ENCODE measurements around the gene GCNA. TPM values are rescaled to one million over a fixed set of nuclear protein-coding genes. Genes with fewer than 3 reads are reported as not detected.

Gene GCNA
- total and polyA plus RNA-seq, 4 donors: 0.38 to 5.4 (median 3.3) TPM

DNA sequence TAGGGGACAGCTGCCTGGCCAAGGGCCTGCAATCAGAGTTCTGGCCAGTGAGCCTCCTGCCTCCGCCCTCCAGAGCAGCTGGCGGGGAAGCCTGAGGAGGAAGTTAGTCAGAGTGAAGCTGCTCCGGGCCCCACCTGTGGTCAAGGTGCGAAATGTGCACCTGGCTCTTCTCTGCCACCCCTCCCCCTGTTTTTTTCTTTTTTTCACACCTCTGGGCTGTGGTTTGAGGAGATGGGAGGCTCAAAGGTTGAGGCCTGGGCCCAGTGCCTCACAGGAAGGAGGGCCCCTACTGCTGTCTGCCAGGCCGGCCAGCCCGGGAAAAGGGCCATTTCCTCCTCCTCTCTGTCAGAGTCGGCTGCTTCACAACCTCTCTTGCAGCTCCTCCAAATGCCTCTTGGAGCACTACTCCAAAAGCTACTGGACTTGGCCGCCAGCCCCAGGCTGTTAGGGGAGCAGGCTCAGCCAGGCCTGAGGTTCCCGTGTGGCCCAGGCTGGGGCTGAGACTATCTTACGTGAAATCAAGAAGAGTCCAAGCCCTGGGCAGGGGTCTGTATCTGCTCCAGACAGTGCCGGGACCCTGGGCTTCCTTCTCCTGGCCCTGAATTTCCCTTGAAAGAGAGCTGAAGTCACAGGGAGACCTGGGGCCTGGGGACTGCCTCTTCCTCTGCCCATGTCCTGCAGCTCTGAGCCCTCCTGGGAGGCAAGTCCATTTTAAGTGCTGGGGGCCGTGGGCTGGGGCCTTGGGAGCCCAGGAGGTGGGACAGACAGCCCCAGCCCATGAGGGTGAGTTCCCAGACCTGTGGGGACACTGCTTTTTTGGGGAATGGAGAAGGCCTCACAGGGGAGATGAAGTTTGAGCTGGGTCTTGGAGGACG lies 44.6 kb downstream of the GCNA start:
- H3K4me1 ChIP-seq (ENCODE audit: control insufficient read depth in 1 of 2, insufficient read depth in 2 of 2, low read length in 2 of 2): no peaks in the 10 kb centered on the region
- H3K4me3 ChIP-seq (ENCODE audit: low read length in 2 of 2): no peak overlapping the region
- no peaks in the 10 kb centered on the region for H3K27me3 ChIP-seq (ENCODE audit: control insufficient read depth in 1 of 2, insufficient read depth in 2 of 2, low read length in 1 of 2)
- H3K9me3 ChIP-seq (ENCODE audit: control insufficient read depth, low read length): no peaks in the 10 kb centered on the region
- intact Hi-C loops (cut with DNase I): no loop called here
- ATAC-seq (ENCODE audit: low FRiP score) (peak; percentile 82), DNase-seq (peak; percentile 87 to 88)
- no peaks in the 10 kb centered on the region for H3K36me3 ChIP-seq (ENCODE audit: control insufficient read depth in 1 of 2, insufficient read depth in 2 of 2, low read length in 1 of 2)
- peak overlapping the region in 1 of 2 donors; percentile 34 for H3K27ac ChIP-seq (ENCODE audit: low read depth in 1 of 2, low read length in 2 of 2)
- WGBS, 2 donors: 20 to 34% methylated on average over 13 of the region's 13 CpGs

DNA sequence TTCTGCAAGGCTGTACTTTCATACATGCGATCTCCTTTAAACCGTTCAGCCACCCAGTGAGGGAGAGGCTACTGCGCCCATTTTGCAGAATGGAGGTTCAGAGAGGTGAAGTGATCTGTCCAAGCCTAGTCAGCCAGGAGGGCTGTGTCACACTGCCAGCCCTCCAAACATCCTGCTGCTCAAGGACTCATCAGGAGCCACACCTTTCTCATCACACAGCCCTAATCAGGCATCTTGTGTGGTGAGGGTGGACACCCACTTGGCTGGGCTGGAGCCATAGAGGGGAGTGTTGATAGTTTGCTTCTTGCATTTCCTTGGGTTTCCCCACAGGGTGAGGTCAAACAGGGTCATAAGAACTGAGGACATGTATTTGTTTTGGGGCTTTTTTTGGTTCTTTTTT lies 45.5 kb downstream of the GCNA start:
- H3K27ac ChIP-seq (ENCODE audit: low read depth in 1 of 2, low read length in 2 of 2): no peak overlapping the region
- no peaks in the 10 kb centered on the region for H3K9me3 ChIP-seq (ENCODE audit: control insufficient read depth, low read length)
- H3K4me1 ChIP-seq (ENCODE audit: control insufficient read depth in 1 of 2, insufficient read depth in 2 of 2, low read length in 2 of 2): no peaks in the 10 kb centered on the region
- DNase-seq (no peak), ATAC-seq (ENCODE audit: low FRiP score) (no peak)
- intact Hi-C loops (cut with DNase I): no loop called here
- H3K4me3 ChIP-seq (ENCODE audit: low read length in 2 of 2): no peak overlapping the region
- H3K27me3 ChIP-seq (ENCODE audit: control insufficient read depth in 1 of 2, insufficient read depth in 2 of 2, low read length in 1 of 2): no peaks in the 10 kb centered on the region
- H3K36me3 ChIP-seq (ENCODE audit: control insufficient read depth in 1 of 2, insufficient read depth in 2 of 2, low read length in 1 of 2): no peaks in the 10 kb centered on the region
- 96 to 98% methylated on average over 3 of the region's 3 CpGs for WGBS, 2 donors

DNA sequence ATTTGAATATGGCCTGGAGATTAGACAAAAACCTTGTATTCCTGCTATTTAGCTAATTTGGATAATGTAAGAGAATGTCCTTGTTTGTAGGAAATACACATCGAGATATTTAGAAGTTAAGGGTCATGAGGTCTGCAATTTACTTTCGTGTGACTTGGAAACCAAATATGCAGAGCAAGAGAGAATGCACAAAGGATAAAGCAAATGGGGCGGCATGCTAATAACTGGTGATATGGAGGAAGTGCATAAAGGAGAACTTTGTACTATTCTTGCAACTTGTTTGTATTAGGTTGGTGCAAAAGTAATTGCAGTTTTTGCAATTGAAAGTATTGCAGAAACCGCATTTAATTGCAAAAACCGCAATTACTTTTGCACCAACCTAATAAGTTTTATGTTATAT lies 47.2 kb downstream of the GCNA start:
- H3K4me3 ChIP-seq (ENCODE audit: low read length in 2 of 2): no peak overlapping the region
- no peak overlapping the region for H3K27ac ChIP-seq (ENCODE audit: low read depth in 1 of 2, low read length in 2 of 2)
- H3K27me3 ChIP-seq (ENCODE audit: control insufficient read depth in 1 of 2, insufficient read depth in 2 of 2, low read length in 1 of 2): no peaks in the 10 kb centered on the region
- intact Hi-C loops (cut with DNase I): no loop called here
- DNase-seq (no peak), ATAC-seq (ENCODE audit: low FRiP score) (no peak)
- 89 to 93% methylated on average over 5 of the region's 5 CpGs for WGBS, 2 donors
- no peaks in the 10 kb centered on the region for H3K4me1 ChIP-seq (ENCODE audit: control insufficient read depth in 1 of 2, insufficient read depth in 2 of 2, low read length in 2 of 2)
- no peaks in the 10 kb centered on the region for H3K36me3 ChIP-seq (ENCODE audit: control insufficient read depth in 1 of 2, insufficient read depth in 2 of 2, low read length in 1 of 2)
- H3K9me3 ChIP-seq (ENCODE audit: control insufficient read depth, low read length): no peaks in the 10 kb centered on the region

DNA sequence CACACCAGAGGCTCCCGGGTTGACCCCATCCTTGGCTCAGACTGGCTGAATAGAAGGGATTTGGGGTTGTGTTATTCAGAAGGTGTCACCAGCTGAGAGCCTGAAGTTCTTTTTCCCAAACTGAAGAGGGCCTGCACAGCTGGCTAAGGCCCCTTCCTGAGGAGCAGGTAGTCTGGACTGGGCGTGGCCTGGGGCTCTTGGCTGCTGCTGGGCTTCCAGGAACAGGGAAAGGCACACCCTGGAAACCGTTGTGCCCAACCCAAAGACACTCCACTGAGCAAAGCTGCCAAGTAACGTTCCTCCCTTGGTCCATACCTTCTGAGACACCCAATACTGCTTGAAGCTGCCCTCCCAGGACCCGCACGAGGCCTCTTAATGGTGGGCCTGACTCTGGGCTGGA lies 48.3 kb downstream of the GCNA start:
- no peaks in the 10 kb centered on the region for H3K9me3 ChIP-seq (ENCODE audit: control insufficient read depth, low read length)
- H3K36me3 ChIP-seq (ENCODE audit: control insufficient read depth in 1 of 2, insufficient read depth in 2 of 2, low read length in 1 of 2): no peaks in the 10 kb centered on the region
- no peak overlapping the region for H3K4me3 ChIP-seq (ENCODE audit: low read length in 2 of 2)
- no peaks in the 10 kb centered on the region for H3K4me1 ChIP-seq (ENCODE audit: control insufficient read depth in 1 of 2, insufficient read depth in 2 of 2, low read length in 2 of 2)
- ATAC-seq (ENCODE audit: low FRiP score) (no peak), DNase-seq (no peak)
- no peak overlapping the region for H3K27ac ChIP-seq (ENCODE audit: low read depth in 1 of 2, low read length in 2 of 2)
- WGBS, 2 donors: 75 to 93% methylated on average over 6 of the region's 6 CpGs
- no peaks in the 10 kb centered on the region for H3K27me3 ChIP-seq (ENCODE audit: control insufficient read depth in 1 of 2, insufficient read depth in 2 of 2, low read length in 1 of 2)
- intact Hi-C loops (cut with DNase I): no loop called here

GRCh38 chrX:71627588-71628404 lies 49.6 kb downstream of the GCNA start:
- no peaks in the 10 kb centered on the region for H3K36me3 ChIP-seq (ENCODE audit: control insufficient read depth in 1 of 2, insufficient read depth in 2 of 2, low read length in 1 of 2)
- no peaks in the 10 kb centered on the region for H3K9me3 ChIP-seq (ENCODE audit: control insufficient read depth, low read length)
- no peak overlapping the region for H3K27ac ChIP-seq (ENCODE audit: low read depth in 1 of 2, low read length in 2 of 2)
- DNase-seq (no peak), ATAC-seq (ENCODE audit: low FRiP score) (no peak)
- 76 to 89% methylated on average over 14 of the region's 14 CpGs for WGBS, 2 donors
- intact Hi-C loops (cut with DNase I): no loop called here
- H3K4me3 ChIP-seq (ENCODE audit: low read length in 2 of 2): no peak overlapping the region
- no peaks in the 10 kb centered on the region for H3K4me1 ChIP-seq (ENCODE audit: control insufficient read depth in 1 of 2, insufficient read depth in 2 of 2, low read length in 2 of 2)
- H3K27me3 ChIP-seq (ENCODE audit: control insufficient read depth in 1 of 2, insufficient read depth in 2 of 2, low read length in 1 of 2): no peaks in the 10 kb centered on the region

GRCh38 chrX:71629467-71629866 lies 51.2 kb downstream of the GCNA start:
- DNase-seq (no peak), ATAC-seq (ENCODE audit: low FRiP score) (no peak)
- 81 to 91% methylated on average over 2 of the region's 2 CpGs for WGBS, 2 donors

GRCh38 chrX:71632923-71633657 lies 54.9 kb downstream of the GCNA start:
- H3K27me3 ChIP-seq (ENCODE audit: control insufficient read depth in 1 of 2, insufficient read depth in 2 of 2, low read length in 1 of 2): no peaks in the 10 kb centered on the region
- no peaks in the 10 kb centered on the region for H3K4me1 ChIP-seq (ENCODE audit: control insufficient read depth in 1 of 2, insufficient read depth in 2 of 2, low read length in 2 of 2)
- intact Hi-C loops (cut with DNase I): no loop called here
- 86 to 93% methylated on average over 10 of the region's 10 CpGs for WGBS, 2 donors
- no peak for ATAC-seq (ENCODE audit: low FRiP score)
- DNase-seq: no peak
- no peak overlapping the region for H3K4me3 ChIP-seq (ENCODE audit: low read length in 2 of 2)
- no peaks in the 10 kb centered on the region for H3K36me3 ChIP-seq (ENCODE audit: control insufficient read depth in 1 of 2, insufficient read depth in 2 of 2, low read length in 1 of 2)
- no peaks in the 10 kb centered on the region for H3K9me3 ChIP-seq (ENCODE audit: control insufficient read depth, low read length)
- no peak overlapping the region for H3K27ac ChIP-seq (ENCODE audit: low read depth in 1 of 2, low read length in 2 of 2)

More at GRCh38 chrX:71629467-71629866, 51.2 kb downstream of the GCNA start:
- Histone ChIP-seq H3K4me1 (ENCODE audit: control insufficient read depth in 1 of 2, insufficient read depth in 2 of 2, low read length in 2 of 2) (no peaks in the 10 kb centered on the region), H3K27ac (ENCODE audit: low read depth in 1 of 2, low read length in 2 of 2) (no peak overlapping the region), H3K36me3 (ENCODE audit: control insufficient read depth in 1 of 2, insufficient read depth in 2 of 2, low read length in 1 of 2) (no peaks in the 10 kb centered on the region), H3K4me3 (ENCODE audit: low read length in 2 of 2) (no peak overlapping the region), H3K27me3 (ENCODE audit: control insufficient read depth in 1 of 2, insufficient read depth in 2 of 2, low read length in 1 of 2) (no peaks in the 10 kb centered on the region), H3K9me3 (ENCODE audit: control insufficient read depth, low read length) (no peaks in the 10 kb centered on the region)
- intact Hi-C loops (cut with DNase I): no loop called here

DNA sequence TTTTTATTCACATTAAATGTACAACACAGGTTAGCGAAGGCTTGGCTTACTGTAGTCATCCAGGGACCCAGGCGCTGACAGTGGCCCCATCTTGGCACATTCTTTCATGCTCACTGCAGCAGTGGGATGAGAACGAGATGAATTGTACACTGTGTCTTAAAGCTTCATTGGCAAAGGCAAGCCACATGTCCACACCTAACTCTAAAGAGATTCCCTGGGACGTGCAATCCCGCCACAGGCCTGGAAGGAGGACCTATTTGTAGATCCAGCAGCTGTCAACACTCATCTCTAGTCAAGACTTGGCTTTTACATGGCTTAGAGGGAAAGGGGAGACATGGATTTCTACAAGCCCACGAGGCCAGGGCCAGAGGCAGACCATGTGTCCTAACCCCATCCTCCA lies 56.1 kb downstream of the GCNA start:
- Histone ChIP-seq H3K4me1 (ENCODE audit: control insufficient read depth in 1 of 2, insufficient read depth in 2 of 2, low read length in 2 of 2) (no peaks in the 10 kb centered on the region), H3K27me3 (ENCODE audit: control insufficient read depth in 1 of 2, insufficient read depth in 2 of 2, low read length in 1 of 2) (no peaks in the 10 kb centered on the region), H3K27ac (ENCODE audit: low read depth in 1 of 2, low read length in 2 of 2) (no peak overlapping the region), H3K36me3 (ENCODE audit: control insufficient read depth in 1 of 2, insufficient read depth in 2 of 2, low read length in 1 of 2) (no peaks in the 10 kb centered on the region), H3K9me3 (ENCODE audit: control insufficient read depth, low read length) (no peaks in the 10 kb centered on the region), H3K4me3 (ENCODE audit: low read length in 2 of 2) (no peak overlapping the region)
- WGBS, 2 donors: 71 to 91% methylated on average over 6 of the region's 6 CpGs
- no peak for ATAC-seq (ENCODE audit: low FRiP score)
- intact Hi-C loops (cut with DNase I): no loop called here
- no peak for DNase-seq

Data from aorta (tissue), 5 donors.